ENCODE results near the gene SMCO2. TPM values are rescaled to one million over a fixed set of nuclear protein-coding genes. Genes with fewer than 3 reads are reported as not detected.

The SMCO2 gene
- total RNA-seq (2014; rRNA removed), result 0.69 and 1.7 TPM in 2 replicates
- Bru-seq, nascent RNA, result percentile 47 among the genes with signal in this experiment
- percentile 58 among the genes with signal in this experiment for BruChase-seq, experiment 1, labeled RNA remaining after a 6-hour chase
- BruChase-seq, experiment 2, labeled RNA remaining after a 2-hour chase, result percentile 61 among the genes with signal in this experiment
- long read RNA-seq, result 0 reads

GRCh38 chr12:27446436-27446835, at the start of gene SMCO2:
TSS of gene SMCO2 (plus strand) at chr12:27446736. CDS start at chr12:27470632, 23,896 bp downstream.
- Histone ChIP-seq H3K27me3 (ENCODE audit: low read length) (no peaks in the 10 kb centered on the region), H3K9ac (ENCODE audit: low read length) (no peak within 1 kb of the TSS), H3K79me2 (ENCODE audit: low read length) (no peaks in the 10 kb centered on the region), H3F3A (ENCODE audit: low read length, unreplicated experiment) (no peaks in the 10 kb centered on the region), H3K36me3 (ENCODE audit: low read depth, low read length) (no peaks in the 10 kb centered on the region), H3K9me3 (ENCODE audit: low read length) (no peaks in the 10 kb centered on the region), H3K27ac (ENCODE audit: low read length) (no peak within 1 kb of the TSS), H2AFZ (ENCODE audit: low read length) (no peak within 1 kb of the TSS), H3K4me1 (ENCODE audit: insufficient read depth, low read length) (no peaks in the 10 kb centered on the region), H3K4me3 (ENCODE audit: low read length) (no peak within 1 kb of the TSS), H4K20me1 (ENCODE audit: low read length) (no peaks in the 10 kb centered on the region), H3K9me2 (replicated peaks; ENCODE audit: low read length) (no peaks in the 10 kb centered on the region), H3K4me2 (ENCODE audit: low read length) (no peak within 1 kb of the TSS)
- DNase-seq (no peak), ATAC-seq (no peak)
- ChIA-PET CTCF (no interaction called here), POLR2A (ENCODE audit: unreplicated experiment) (no interaction called here)
- TF ChIP-seq EZH2phosphoT487 (IDR thresholded peaks at IDR 0.05; ENCODE audit: borderline replicate concordance, low read length) (no peak), CTCF (conservative IDR thresholded peaks at IDR 0.05; ENCODE audit: low read depth, low read length) (no peak), EZH2 (IDR thresholded peaks at IDR 0.05; ENCODE audit: low read length, unreplicated experiment) (no peak)
- intact Hi-C loops (cut with micrococcal nuclease), result no loop called here
- BruUV-seq (replicated peaks), result no TSS peak

GRCh38 chr12:27398466-27398865, 48.1 kb upstream of the SMCO2 start:
- no peak for ATAC-seq
- Histone ChIP-seq H3K27ac (ENCODE audit: low read length) (no peak overlapping the region), H3K4me2 (ENCODE audit: low read length) (no peak overlapping the region), H3K27me3 (ENCODE audit: low read length) (no peaks in the 10 kb centered on the region), H3K9me3 (ENCODE audit: low read length) (no peaks in the 10 kb centered on the region), H3F3A (ENCODE audit: low read length, unreplicated experiment) (no peaks in the 10 kb centered on the region), H4K20me1 (ENCODE audit: low read length) (no peaks in the 10 kb centered on the region), H3K9ac (ENCODE audit: low read length) (no peak overlapping the region), H2AFZ (ENCODE audit: low read length) (no peak overlapping the region), H3K9me2 (replicated peaks; ENCODE audit: low read length) (no peaks in the 10 kb centered on the region), H3K36me3 (ENCODE audit: low read depth, low read length) (peaks cover 65% of the 10 kb centered on the region), H3K4me1 (ENCODE audit: insufficient read depth, low read length) (no peaks in the 10 kb centered on the region), H3K79me2 (ENCODE audit: low read length) (no peaks in the 10 kb centered on the region), H3K4me3 (ENCODE audit: low read length) (no peak overlapping the region)
- intact Hi-C loops (cut with micrococcal nuclease), result no loop called here
- no peak for TF ChIP-seq EZH2 (IDR thresholded peaks at IDR 0.05; ENCODE audit: low read length, unreplicated experiment)
- no peak for TF ChIP-seq CTCF (conservative IDR thresholded peaks at IDR 0.05; ENCODE audit: low read depth, low read length)
- no peak for TF ChIP-seq EZH2phosphoT487 (IDR thresholded peaks at IDR 0.05; ENCODE audit: borderline replicate concordance, low read length)
- no TSS peak for BruUV-seq (replicated peaks)
- no peak for DNase-seq
- ChIA-PET CTCF (no interaction called here), POLR2A (ENCODE audit: unreplicated experiment) (no interaction called here)

- intact Hi-C loops (cut with micrococcal nuclease), result no loop called here
- H3K9ac ChIP-seq (ENCODE audit: low read length), result no peak overlapping the region
- DNase-seq (no peak), ATAC-seq (no peak)
- no peak overlapping the region for H3K4me3 ChIP-seq (ENCODE audit: low read length)
- no TSS peak for BruUV-seq (replicated peaks)
- peaks cover 65% of the 10 kb centered on the region for H3K36me3 ChIP-seq (ENCODE audit: low read depth, low read length)
- H3K9me3 ChIP-seq (ENCODE audit: low read length), result no peaks in the 10 kb centered on the region
- no peaks in the 10 kb centered on the region for H3K79me2 ChIP-seq (ENCODE audit: low read length)
- no peaks in the 10 kb centered on the region for H3K27me3 ChIP-seq (ENCODE audit: low read length)
- POLR2A ChIA-PET (ENCODE audit: unreplicated experiment), result no interaction called here
- TF ChIP-seq EZH2 (IDR thresholded peaks at IDR 0.05; ENCODE audit: low read length, unreplicated experiment), result no peak
- no peak for TF ChIP-seq EZH2phosphoT487 (IDR thresholded peaks at IDR 0.05; ENCODE audit: borderline replicate concordance, low read length)
- no peak for TF ChIP-seq CTCF (conservative IDR thresholded peaks at IDR 0.05; ENCODE audit: low read depth, low read length)
- H3K4me2 ChIP-seq (ENCODE audit: low read length), result no peak overlapping the region
- H3K9me2 ChIP-seq (replicated peaks; ENCODE audit: low read length), result no peaks in the 10 kb centered on the region
- H2AFZ ChIP-seq (ENCODE audit: low read length), result no peak overlapping the region
- H3K27ac ChIP-seq (ENCODE audit: low read length), result no peak overlapping the region
- CTCF ChIA-PET, result no interaction called here
- H3F3A ChIP-seq (ENCODE audit: low read length, unreplicated experiment), result no peaks in the 10 kb centered on the region
- no peaks in the 10 kb centered on the region for H3K4me1 ChIP-seq (ENCODE audit: insufficient read depth, low read length)
- H4K20me1 ChIP-seq (ENCODE audit: low read length), result no peaks in the 10 kb centered on the region
Measured at GRCh38 chr12:27399074-27399473, 47.5 kb upstream of the SMCO2 start.
